ENCODE results near the gene SFMBT1.

- no peak for TF ChIP-seq HDAC6 (IDR thresholded peaks at IDR 0.05; ENCODE audit: low read depth, low read length)
- TF ChIP-seq NR2C2 (CRISPR knock-in tag; IDR thresholded peaks at IDR 0.05) = no peak
- no peak for TF ChIP-seq NR2C2 (tag; IDR thresholded peaks at IDR 0.05)
- no peak for TF ChIP-seq YY1 (IDR thresholded peaks at IDR 0.05; ENCODE audit: borderline replicate concordance in 1 of 3, control insufficient read depth in 1 of 3, extremely low read depth in 1 of 3, insufficient read depth in 3 of 3, insufficient read length in 1 of 3, insufficient replicate concordance in 2 of 3, low read depth in 1 of 3, low read length in 2 of 3)
- no peak for TF ChIP-seq MXI1 (IDR thresholded peaks at IDR 0.05; ENCODE audit: low read depth, low read length)
Observed at GRCh38 chr3:53032609-53033008, 13.3 kb downstream of the SFMBT1 start.

Measured in K562 (cell line).